Lung (tissue), 12 donors: ENCODE measurements around the gene SH3PXD2A. TPM values are rescaled to one million over a fixed set of nuclear protein-coding genes. Genes with fewer than 3 reads are reported as not detected.
A peak's percentile ranks its signal among the peaks of the same experiment; 100 is the strongest.

Source experiments
- ATAC-seq: fragments of 200-7000 bp; cut with Tn5 transposase; one replicate; pipeline ENCODE4 v1.9.1; 2020; ENCODE audit warnings: moderate number of reproducible peaks; ENCODE audit not compliant: insufficient read depth, low FRiP score
- DNase-seq, 3 donors: peaks; one replicate each; pipeline ENCODE4 v3.0.0-alpha.2; 2013 to 2017
- H3K27ac ChIP-seq, 2 donors: one replicate each; pipeline ENCODE4 v1.5.1; 2013; ENCODE audit warnings: mild to moderate bottlenecking in 2 of 2, moderate library complexity in 2 of 2, control low read depth in 1 of 2, inconsistent platforms in 1 of 2, low read depth in 1 of 2, low read length in 1 of 2
- H3K27me3 ChIP-seq, 3 donors: one replicate each; pipeline ENCODE4 v1.5.1; 2013; ENCODE audit warnings: low read length in 2 of 3; ENCODE audit not compliant: control insufficient read depth in 3 of 3, insufficient read depth in 3 of 3
- H3K36me3 ChIP-seq, 4 donors: one replicate each; pipeline ENCODE4 v1.5.1; 2013; ENCODE audit warnings: low read length in 4 of 4, mild to moderate bottlenecking in 1 of 4, moderate library complexity in 1 of 4; ENCODE audit not compliant: control insufficient read depth in 4 of 4, insufficient read depth in 4 of 4
- H3K4me1 ChIP-seq, 5 donors: one replicate each; pipeline ENCODE4 v1.5.1; 2013; ENCODE audit warnings: low read length in 5 of 5, mild to moderate bottlenecking in 2 of 5, moderate library complexity in 1 of 5; ENCODE audit not compliant: control insufficient read depth in 5 of 5, insufficient read depth in 5 of 5
- H3K4me3 ChIP-seq: one replicate; pipeline ENCODE4 v1.5.1; 2013; ENCODE audit warnings: mild to moderate bottlenecking, control low read depth, moderate library complexity
- H3K9ac ChIP-seq, 2 donors: one replicate each; pipeline ENCODE4 v1.5.1; 2013; ENCODE audit warnings: low read length in 2 of 2, control low read depth in 1 of 2; ENCODE audit not compliant: insufficient read depth in 1 of 2
- H3K9me3 ChIP-seq, 4 donors: one replicate each; pipeline ENCODE4 v1.5.1; 2013; ENCODE audit warnings: low read length in 3 of 4, mild to moderate bottlenecking in 1 of 4, moderate library complexity in 1 of 4; ENCODE audit not compliant: control insufficient read depth in 4 of 4, insufficient read depth in 3 of 4
- WGBS, 2 donors: extraction: QIAGEN DNeasy Blood & Tissue Kit; methylation state at CpG; one replicate each; pipeline ENCODE4 v1.1.7; 2013; 5-methylcytosine and 5-hydroxymethylcytosine counted together
- polyA plus RNA-seq, 2 donors: library from polyadenylated mRNA; stranded (reverse); fragments of 200-250 nt; gene quantifications; one replicate each; pipeline ENCODE4 v1.2.1, GENCODE V29; 2013
- total RNA-seq, 2 donors: library from RNA; depleted of rRNA in 1 of 2; stranded (reverse); fragments of >200 nt in 1 of 2; gene quantifications; one replicate each; pipeline ENCODE4 v1.2.1, GENCODE V29; 2014 to 2021
- TF ChIP-seq, protein P1 (sequence below): IDR thresholded peaks from 2 replicates; pipeline ENCODE4 v1.5.1; 2012; ENCODE audit warnings: mild to moderate bottlenecking; ENCODE audit errors: control extremely low read depth, extremely low read depth
- donor health status: control.
- donor health status: control.
- donor health status: Bipolar disorder and iron deficiency.
- donor health status: healthy.
- donor health status: DM: yes; HTN: yes; CAD: no.

SH3PXD2A gene
- total and polyA plus RNA-seq, 4 donors, result 9.9 to 53.2 (median 29.2) TPM

GRCh38 chr10:103547391-103547946, 307.9 kb downstream of the SH3PXD2A start:
- DNase-seq, result peak in 1 of 3 donors; percentile 52
- TF ChIP-seq, protein P1, sequence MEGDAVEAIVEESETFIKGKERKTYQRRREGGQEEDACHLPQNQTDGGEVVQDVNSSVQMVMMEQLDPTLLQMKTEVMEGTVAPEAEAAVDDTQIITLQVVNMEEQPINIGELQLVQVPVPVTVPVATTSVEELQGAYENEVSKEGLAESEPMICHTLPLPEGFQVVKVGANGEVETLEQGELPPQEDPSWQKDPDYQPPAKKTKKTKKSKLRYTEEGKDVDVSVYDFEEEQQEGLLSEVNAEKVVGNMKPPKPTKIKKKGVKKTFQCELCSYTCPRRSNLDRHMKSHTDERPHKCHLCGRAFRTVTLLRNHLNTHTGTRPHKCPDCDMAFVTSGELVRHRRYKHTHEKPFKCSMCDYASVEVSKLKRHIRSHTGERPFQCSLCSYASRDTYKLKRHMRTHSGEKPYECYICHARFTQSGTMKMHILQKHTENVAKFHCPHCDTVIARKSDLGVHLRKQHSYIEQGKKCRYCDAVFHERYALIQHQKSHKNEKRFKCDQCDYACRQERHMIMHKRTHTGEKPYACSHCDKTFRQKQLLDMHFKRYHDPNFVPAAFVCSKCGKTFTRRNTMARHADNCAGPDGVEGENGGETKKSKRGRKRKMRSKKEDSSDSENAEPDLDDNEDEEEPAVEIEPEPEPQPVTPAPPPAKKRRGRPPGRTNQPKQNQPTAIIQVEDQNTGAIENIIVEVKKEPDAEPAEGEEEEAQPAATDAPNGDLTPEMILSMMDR, result no peak
- Histone ChIP-seq H3K9me3 (no peaks in the 10 kb centered on the region), H3K27ac (no peak overlapping the region), H3K36me3 (no peaks in the 10 kb centered on the region), H3K4me3 (no peak overlapping the region), H3K4me1 (peaks cover 0 to 19% (median 2%) of the 10 kb centered on the region in 5 donors), H3K27me3 (peaks cover 0 to 5% (median 0%) of the 10 kb centered on the region in 3 donors), H3K9ac (no peak overlapping the region)
- WGBS, 2 donors, result 86 to 90% methylated on average over 10 of the region's 10 CpGs
- no peak for ATAC-seq

DNA sequence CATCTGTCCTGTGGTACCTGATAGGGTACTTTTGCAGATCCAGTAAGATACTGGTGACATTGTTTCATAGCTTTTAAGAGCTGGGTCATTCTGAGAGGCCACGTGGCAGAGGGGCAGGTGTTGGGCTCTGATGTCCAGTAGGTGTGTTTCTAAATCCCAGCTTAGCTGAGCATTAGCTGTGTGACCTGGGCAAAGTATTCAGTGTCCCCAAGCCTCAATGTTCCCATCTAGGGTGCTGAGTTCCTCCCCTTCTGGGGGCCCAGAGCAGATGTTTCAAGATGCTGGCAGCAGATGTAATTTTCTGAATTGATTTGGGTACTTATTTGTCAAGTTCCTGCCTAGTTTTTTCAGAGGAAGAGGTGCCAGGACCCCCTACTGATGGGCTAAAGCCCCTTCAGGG, 309.0 kb downstream of the SH3PXD2A start:
- DNase-seq, result no peak
- Histone ChIP-seq H3K27me3 (no peaks in the 10 kb centered on the region), H3K27ac (no peak overlapping the region), H3K9me3 (peaks cover 0 to 3% (median 0%) of the 10 kb centered on the region in 4 donors), H3K36me3 (no peaks in the 10 kb centered on the region), H3K4me3 (no peak overlapping the region), H3K9ac (no peak overlapping the region), H3K4me1 (peaks cover 0 to 19% (median 2%) of the 10 kb centered on the region in 5 donors)
- ATAC-seq, result no peak
- TF ChIP-seq, protein P1, result no peak
- 81 to 87% methylated on average over 1 of the region's 1 CpG for WGBS, 2 donors

- TF ChIP-seq, protein P1, result no peak
- H3K27ac ChIP-seq, result no peak overlapping the region
- peaks cover 0 to 19% (median 2%) of the 10 kb centered on the region in 5 donors for H3K4me1 ChIP-seq
- WGBS, 2 donors, result 90 to 91% methylated on average over 4 of the region's 4 CpGs
- H3K36me3 ChIP-seq, result no peaks in the 10 kb centered on the region
- DNase-seq, result no peak
- H3K27me3 ChIP-seq, result no peaks in the 10 kb centered on the region
- no peak overlapping the region for H3K9ac ChIP-seq
- peaks cover 0 to 3% (median 0%) of the 10 kb centered on the region in 4 donors for H3K9me3 ChIP-seq
- ATAC-seq, result no peak
- H3K4me3 ChIP-seq, result no peak overlapping the region
Measured at GRCh38 chr10:103545771-103546281, 309.6 kb downstream of the SH3PXD2A start.

GRCh38 chr10:103545366-103545765, 310.0 kb downstream of the SH3PXD2A start:
- TF ChIP-seq, protein P1, result no peak
- DNase-seq, result no peak
- WGBS, 2 donors, result 93 to 98% methylated on average over 1 of the region's 1 CpG

More at GRCh38 chr10:103545366-103545765, 310.0 kb downstream of the SH3PXD2A start:
- Histone ChIP-seq H3K36me3 (no peaks in the 10 kb centered on the region), H3K9ac (no peak overlapping the region), H3K27me3 (no peaks in the 10 kb centered on the region), H3K27ac (no peak overlapping the region), H3K4me1 (peaks cover 0 to 19% (median 2%) of the 10 kb centered on the region in 5 donors), H3K9me3 (peaks cover 0 to 3% (median 0%) of the 10 kb centered on the region in 4 donors), H3K4me3 (no peak overlapping the region)
- no peak for ATAC-seq
